HG03025 (cell line): ENCODE data around the gene SH3PXD2A.

Experiments
- ATAC-seq: cut with Tn5 transposase; IDR thresholded peaks from one replicate; pipeline ENCODE4 v1.9.1; 2021; ENCODE audit warnings: mild to moderate bottlenecking, moderate library complexity; ENCODE audit not compliant: unreplicated experiment, low FRiP score

SH3PXD2A gene

DNA sequence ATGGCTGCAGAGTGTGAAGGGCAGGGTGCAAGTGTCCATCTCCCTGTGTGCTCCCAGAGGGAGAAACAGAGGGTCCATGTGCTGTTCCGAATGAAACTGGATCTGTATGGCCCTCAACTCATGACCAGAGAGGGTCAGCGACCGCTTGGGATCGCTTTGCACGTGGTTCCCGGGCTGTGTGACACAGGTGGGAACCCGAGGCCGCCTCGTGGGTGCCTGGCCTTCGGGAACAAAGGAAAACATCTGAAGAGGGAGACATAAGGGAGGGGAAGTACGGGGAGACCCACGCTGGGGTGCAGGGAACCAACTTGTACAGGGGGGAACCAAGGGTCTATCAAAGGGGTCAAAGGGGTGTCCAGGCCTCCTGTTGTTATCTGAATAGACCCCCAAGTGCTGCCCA, 57.5 kb downstream of the SH3PXD2A start:
- ATAC-seq = no peak

DNA sequence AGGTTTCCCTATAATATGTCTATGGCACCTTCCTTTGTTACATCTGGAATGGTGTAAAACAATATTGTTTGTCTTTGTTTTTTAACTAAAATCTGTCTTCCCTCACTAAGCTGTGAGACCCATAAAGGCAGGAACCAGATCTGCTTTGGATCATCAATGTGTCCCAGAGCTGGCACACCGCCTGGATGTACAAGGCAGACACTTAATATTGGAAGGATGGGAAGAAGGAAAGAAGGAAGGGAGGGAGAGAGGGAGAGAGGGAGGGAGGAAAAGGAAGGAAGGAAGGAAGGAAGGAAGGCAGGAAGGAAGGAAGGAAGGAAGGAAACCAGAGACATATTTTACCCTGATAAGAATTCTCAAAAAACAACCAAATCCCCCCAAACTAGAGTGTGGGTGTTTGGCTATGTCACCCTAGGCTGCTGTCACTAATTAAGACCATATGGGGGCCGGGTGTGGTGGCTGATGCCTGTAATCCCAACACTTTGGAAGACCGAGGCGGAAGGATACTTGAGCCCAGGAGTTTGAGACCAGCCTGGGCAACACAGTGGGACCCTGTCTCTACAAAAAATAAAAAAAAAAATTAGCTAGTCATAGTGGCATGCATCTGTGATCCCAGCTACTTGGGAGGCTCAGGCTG, 59.6 kb downstream of the SH3PXD2A start:
- ATAC-seq = no peak

DNA sequence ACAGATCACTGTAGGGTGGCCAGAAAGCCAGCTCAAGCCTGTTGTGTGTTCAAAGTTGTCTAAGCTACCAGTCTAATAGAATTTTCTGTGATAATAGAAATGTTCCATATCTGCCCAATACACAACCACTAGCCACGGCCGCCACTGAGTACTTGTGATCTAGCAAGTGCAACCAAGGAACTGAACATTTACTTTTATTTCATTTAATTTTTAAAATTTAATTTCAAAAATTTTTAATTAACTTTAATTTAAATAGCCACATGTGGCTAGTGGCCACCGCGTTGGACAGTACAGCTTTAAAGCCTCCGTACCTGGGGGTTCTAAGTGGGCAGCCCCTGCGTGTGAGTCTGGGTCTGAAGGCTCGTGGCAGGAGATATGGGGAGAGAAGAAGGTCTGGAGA, 60.4 kb downstream of the SH3PXD2A start:
- no peak for ATAC-seq

DNA sequence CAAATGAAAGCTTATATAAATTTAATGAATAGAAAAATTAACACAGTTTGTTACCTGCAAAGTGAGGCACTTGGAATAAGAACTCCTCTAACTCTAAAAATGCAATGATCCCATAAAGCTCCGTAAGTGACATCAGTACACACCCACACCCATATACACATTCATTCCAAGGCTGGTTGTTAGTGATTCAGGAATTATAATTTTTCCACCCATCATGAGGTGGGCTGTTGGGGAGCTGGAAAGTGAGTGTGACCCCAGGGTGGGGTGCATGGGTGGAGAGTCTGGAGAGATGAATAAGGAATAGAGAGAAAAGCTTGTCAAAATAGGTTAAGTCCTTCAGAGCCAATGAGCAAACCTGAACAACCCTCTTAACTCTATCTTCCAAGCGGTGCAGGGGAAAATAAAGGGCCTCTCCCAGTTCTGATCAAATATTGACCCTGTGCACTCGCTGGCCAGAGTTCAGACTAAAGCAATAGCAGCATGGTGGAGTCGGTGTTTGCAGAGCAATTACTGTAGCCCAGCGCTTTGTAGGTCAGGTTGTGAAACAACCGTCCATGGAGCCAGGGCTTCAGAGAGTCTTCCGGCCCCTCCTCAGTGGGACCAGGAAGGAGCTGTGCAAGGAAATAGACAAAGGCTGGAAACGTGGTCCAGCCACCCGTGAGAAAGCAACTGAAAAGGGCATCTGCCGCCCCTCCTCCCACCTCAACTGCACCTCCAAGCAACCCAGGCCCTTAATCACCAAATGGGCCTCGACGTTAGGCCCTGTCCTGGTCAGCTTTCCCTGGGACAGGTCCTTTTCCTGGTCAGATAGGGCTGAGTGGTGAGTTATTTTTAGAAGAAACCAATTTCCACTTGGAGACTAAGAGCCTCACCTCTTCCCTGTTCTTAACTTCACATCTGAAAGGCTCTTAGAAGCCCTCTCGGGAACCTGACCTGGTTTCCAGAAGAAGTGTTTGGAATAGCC, 61.2 kb downstream of the SH3PXD2A start:
- no peak for ATAC-seq

DNA sequence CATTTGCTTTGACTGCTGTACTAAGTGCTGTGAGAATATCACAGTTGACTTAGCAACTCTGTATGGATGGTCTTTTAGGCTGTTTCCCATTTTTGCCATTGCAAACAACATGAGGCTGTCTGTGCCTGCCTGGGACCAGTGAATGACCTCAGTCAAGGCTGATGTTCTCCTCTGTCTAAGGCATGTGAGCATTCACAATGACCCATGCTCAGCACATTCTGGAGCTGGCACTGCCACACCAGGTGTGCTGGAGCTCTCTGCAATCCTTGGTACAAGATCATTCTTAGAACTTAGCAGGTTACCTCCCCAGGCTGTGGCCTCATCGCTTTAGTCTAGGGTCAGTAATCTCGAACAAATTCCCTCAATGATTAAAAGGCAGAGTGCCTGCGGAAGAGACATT, 61.9 kb downstream of the SH3PXD2A start:
- ATAC-seq = no peak

DNA sequence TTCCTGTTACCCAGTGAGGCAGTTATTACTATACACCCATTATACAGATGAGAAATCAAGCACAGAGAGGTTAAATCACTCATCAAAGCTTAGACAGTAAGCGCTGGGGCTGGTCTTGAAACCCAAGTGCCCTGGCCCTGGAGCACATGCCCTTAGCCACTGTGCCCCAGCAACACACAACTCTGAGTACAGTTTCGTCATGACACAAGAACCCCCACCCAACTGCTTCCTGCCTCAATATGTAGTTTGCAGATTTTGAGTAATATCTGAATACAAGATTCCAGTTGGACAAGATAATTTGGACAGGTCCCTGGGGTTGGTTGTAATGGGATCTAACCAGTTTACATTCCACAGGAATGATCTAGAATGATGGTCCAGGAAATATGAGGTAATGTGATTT, 62.8 kb downstream of the SH3PXD2A start:
- no peak for ATAC-seq

DNA sequence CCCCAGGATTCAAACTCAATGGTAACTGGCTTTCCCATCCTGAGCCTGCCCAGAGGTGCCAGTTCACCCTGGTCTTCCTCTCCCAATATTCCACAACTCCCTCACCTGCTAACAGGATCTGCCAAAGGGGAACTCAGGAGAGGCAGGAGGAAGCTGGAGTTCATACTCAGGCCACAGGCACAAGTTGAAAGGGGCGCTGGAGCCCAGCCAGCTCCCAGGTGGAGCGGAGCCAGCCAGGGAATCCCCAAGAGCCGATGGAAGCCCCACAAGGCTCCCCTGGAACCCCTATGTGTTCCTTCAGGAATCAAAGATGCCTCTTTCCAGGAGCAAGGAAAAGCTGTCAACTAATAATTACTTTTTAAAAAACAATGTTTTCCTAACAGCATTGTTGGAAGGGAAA, 63.5 kb downstream of the SH3PXD2A start:
- ATAC-seq = no peak

DNA sequence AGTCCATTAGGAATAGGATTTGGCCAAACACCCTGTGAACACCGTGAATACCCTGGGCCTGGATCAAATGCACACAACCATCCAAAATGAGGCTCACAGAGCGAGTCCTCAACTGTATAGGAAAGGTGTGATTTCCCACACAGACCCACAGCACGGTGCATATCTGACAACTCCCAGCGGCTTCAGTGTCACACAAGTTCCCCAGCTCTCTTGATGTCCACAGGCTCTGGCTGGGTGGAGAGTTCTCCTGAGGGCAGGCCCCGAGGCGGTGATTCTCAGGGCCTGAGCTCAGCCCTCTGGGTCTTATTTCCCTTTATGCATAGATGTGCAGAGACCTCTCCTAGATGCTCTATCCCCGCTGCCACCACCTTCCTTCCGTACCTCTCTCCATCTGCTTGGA, 64.1 kb downstream of the SH3PXD2A start:
- no peak for ATAC-seq

DNA sequence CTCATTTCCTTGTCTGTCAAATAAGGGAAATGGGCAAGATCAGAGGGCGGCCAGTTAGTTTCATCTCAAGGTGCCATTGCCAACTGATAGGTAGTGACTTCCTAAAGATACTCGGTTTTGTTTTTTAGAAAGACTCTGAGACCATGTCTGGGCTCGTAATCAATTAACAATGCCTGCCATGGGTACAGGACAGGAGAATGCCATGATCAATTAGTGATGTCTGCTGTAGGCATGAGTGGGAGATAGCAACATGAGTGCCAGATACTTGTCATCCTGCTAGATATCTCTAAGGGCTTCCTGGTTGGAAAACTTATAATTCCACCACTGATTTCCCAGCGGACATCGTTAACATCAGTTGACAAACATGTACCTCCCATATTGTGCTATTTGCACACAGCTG, 64.8 kb downstream of the SH3PXD2A start:
- no peak for ATAC-seq

DNA sequence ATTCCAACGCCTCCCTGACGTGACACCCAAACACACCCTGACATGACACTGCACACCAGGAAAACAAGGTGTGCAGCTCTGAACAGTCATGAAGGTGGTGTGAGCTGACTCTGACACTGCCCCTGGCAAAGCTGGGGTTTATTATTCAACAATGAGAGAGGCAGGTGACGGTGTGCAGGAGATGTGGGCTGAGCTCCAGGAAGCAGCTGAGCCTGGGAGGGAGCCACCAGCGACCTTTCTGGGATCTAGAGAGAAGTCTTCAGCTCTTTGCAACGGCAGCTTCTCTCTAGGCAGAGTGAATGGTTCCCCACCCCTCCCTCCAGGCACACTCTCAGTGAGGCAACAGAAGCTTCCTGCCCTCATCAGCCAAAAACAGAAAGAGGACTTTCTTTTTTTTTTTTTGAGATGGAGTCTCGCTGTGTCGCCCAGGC, 65.6 kb downstream of the SH3PXD2A start:
- ATAC-seq = no peak

DNA sequence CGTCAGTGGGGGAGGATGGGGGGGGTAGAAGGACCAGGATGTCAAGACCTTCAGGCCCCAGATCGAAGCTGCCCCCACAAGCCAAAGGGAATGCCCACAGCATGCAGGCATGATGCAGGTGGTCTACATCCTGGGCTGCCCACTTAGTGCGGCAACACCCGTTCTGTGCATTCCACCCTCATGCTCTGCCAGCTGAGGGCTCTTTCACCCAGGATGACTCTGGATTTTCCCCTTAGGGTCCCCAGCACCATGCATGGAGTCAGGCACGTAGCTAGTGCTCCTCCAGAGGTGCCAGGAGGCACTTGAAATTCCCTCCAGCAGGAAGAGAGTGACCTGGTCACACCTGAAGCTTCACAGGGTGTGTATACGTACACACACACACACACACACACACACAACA, 66.2 kb downstream of the SH3PXD2A start:
- no peak for ATAC-seq

DNA sequence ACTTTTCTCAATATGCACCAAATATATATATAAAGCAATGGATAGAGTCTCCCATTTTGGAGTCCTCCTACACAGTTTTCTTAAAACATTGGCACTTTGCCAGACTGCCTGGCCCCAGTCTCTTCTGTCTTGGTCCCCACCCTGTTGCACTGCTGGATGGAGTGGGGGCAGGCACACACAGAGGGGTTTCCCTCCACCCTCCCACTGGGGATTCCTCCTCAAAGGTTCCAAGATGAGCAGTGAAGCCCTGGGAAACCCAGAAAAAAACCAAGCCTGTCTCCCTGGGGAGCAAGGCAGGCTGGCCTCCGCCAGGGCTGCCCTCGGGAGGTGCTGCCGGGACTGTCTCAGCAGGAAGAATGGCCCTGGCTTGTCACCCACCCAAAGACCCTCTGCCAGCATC, 68.0 kb downstream of the SH3PXD2A start:
- ATAC-seq = no peak

DNA sequence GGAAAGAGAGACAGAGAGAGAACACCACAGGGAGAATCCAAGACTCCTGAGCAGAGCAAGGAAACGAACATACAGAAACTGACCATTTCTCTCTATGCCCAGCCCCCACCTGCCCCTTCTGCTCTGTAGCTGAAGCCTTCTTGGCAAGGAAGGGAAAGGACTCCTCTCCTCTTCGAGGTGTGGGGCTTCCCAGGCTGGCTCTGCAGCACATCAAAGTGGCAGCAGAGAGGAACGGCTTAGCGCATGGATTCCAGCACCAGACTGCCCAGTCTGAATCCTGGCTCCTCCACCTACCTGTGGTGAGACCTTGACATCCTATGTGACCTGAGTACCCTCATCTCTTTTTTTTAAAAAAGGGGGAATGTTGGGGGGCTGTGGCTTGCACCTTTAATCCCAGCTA, 69.4 kb downstream of the SH3PXD2A start:
- ATAC-seq = no peak

DNA sequence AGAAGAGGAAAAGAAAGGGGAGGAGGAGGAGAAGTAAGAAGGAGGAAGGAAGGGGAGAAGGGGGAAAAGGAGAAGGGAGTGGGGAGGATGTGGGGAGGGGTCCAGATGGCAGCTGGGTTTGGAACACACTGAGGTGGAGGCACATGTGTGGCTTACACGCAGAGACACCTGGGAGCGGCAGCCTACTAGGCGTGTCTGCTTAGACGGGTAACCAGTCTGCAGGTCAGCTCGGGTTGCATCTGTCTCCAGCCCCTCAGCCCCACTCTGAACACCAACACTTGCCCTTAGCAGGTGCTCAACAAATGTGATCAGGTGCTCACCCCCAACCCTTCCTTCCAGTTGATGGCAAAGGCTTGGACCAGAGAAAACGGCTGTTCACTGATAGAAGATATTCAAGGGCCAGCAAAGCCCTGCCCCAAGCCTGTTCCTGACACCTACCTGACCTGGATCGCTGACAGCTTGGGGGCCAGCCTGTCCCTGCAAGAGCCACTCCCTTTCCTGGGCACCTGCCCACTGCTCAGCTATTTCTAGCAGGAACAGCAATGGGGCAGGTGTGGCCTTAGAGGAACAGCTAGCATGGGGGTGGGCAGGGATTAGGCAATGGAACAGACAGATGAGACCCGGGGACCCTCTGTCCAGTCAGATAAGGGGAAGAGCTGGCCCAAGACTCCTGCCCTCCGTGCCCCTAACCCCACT, 70.5 kb downstream of the SH3PXD2A start:
- ATAC-seq = no peak

DNA sequence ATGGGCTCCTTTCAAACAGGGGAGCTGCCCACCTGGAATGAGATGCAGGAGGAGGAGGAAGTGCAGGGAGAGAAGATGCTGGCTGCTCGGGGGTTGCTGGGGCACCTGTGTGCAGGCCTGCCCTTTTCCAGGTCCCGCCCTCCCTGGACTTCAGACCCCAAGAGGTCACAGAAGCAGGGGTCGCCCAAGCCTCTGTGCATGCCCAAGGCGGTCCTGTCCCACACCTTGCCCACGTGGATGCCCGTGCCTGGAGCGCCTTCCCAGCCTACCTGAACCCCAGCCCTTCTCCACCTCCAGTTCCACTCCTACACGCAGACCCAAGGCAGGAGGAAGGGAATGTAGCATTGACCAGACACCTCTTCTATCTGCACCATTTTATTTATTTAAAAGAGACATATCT, 71.3 kb downstream of the SH3PXD2A start:
- no peak for ATAC-seq

DNA sequence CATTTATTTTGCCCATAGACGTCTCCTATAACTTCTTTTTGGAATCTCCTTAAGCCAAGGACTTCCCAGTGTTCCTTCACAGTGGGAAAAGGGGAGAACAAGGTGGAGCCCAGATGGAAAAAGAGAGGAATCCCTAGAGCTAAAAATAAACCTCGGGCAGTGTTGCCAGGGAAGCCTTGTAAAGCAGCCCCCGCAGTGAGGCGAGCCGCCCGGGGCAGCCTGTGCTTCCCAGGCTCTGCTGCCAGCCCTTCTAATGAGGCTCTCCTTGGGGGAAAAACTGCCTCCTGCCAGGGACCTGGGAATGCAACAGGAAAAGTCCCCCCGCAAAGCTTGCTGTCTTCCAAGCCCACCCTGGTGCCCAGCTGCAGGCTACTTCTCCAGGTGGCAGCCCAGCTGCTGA, 71.7 kb downstream of the SH3PXD2A start:
- ATAC-seq = no peak

DNA sequence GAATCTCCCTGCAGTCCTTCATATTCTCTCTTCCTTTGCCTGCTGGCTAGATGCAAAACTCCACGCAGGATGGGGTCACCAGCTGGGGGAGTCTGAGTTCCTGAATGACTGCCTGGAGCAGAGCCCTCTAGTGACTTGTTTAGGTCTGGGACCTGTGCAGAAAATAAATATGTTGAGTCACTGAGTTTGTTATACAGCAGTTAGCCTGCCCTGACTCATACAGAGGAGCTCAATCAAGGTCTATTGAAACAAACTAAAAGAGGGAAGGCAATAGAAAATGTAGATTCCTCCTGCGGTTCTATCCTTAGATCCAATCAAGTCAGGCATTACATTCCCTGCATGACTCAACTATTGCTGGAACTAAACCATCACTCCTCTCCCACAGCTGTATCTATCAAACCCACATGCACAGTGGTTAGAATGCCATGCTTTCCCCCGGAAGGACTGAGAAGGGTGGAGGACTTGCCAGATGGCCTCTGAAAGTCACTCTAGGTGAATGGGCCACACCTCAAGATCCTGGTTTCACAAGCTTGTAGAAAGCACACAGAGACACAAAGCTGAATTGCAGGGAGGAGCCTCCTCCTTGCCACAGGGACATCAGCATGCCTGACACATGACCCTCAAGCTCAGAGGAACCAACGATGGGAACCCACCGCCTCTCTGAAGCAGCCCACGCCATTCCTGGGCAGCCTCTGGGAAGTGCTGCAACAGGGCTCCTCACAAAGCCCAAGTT, 73.9 kb downstream of the SH3PXD2A start:
- ATAC-seq = no peak

DNA sequence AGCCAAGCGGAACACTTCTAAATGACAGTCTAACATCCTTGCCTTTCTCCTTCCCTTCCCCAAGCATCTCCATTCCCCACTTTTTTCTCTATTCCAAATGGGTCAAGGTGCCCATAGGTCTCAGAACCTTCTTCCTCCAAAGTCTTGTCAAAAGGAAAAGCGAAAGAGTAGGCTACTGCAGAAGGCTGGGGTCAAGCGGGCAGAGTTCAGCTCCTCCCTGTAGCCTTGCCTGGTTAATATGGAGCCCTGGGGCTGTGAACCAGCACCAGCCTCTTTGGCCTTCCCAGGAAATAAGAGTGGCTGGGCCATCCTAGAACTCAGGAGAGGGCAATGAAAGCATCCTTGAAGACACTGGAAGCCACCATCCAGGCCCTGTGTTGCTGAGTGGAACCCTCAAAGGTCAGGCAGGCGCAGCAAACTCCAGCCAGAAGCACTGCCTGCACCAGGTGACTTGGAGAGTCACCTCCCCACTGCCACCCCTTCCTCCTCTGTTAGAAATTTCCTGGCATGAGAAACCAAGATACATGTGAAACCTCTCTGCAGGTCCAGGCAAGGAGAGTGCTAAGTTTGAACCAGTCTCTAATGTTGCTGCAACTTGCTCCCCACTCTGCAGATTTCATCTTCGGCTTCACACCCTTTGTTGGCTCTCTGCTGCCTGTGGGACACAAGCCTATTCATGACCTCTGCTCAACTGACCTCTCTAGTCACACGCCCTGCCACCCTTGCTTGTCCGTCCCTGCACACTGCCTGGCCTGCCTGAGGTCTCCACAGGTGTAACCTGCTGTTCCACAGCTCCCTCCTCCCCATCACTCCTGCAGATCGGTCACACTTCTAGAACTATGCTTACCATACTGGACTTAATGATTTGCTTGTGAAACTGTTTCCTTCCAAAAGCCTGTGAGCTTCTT, 74.9 kb downstream of the SH3PXD2A start:
- no peak for ATAC-seq

DNA sequence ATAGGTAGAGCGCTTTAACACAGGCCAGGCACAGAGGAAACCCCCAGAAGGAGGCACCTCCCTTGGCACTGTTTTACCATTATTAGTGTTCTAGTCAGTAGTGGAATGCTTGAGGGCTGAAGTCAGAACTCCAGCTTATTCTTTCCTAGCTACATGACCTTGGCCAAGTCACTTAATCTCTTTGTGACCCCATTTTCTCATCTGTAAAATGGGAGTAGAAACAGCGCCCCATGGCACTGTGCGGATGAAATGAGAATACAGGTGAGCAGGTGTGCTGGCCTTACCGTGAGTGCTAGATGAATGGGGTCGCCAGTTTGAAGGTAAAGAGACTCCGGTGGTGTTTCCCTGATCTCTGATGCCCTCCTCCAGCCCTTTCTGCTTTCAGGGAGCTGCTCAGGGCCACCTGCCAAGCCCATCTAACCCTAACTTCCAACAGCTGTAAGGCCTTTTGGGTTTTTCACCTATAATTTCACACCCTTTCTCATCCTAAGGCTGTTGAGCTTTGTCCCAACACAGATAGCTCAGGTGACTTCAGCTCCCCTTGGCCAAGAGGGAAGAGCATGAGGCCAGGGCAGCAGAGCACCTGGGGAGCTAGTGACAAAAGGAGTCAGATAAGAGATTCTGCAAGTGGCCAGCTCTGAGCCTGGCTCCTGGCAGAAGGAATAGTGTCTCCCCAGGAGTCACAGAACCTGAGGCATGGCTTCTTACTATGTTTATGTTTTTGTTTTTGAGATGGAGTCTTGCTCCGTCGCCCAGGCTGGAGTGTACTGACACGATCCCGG, 76.8 kb downstream of the SH3PXD2A start:
- no peak for ATAC-seq
